ENCODE data around the gene KRT73.

The KRT73 gene

GRCh38 chr12:52568111-52568510, 50.2 kb downstream of the KRT73 start:
- DNase-seq (ENCODE audit: low read depth, low spot score), result no peak

DNA sequence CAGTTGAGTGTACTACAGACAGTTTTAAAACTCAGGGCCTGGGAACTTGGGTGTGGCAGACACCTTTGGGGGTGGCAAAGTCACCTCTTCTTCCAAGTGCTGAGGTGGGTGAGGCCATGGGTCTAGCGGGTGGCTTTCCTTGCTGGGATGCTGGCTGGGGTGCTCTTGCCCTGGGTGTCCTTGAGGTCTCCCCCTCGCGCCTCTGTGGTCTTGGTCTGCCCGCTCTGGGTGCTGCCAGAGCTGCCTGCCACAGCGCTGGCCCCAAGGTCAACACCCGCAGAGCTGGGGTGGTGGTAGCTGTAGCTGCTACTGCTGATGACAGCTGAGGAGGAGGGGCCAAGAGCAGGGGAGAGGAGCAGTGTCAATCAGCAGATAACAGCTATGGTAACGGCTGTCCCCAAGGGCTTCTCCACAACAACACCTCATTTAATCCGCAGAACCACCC, 51.5 kb downstream of the KRT73 start:
- no peak for DNase-seq (ENCODE audit: low read depth, low spot score)

GRCh38 chr12:52564582-52564981, 53.8 kb downstream of the KRT73 start:
- no peak for DNase-seq (ENCODE audit: low read depth, low spot score)

DNA sequence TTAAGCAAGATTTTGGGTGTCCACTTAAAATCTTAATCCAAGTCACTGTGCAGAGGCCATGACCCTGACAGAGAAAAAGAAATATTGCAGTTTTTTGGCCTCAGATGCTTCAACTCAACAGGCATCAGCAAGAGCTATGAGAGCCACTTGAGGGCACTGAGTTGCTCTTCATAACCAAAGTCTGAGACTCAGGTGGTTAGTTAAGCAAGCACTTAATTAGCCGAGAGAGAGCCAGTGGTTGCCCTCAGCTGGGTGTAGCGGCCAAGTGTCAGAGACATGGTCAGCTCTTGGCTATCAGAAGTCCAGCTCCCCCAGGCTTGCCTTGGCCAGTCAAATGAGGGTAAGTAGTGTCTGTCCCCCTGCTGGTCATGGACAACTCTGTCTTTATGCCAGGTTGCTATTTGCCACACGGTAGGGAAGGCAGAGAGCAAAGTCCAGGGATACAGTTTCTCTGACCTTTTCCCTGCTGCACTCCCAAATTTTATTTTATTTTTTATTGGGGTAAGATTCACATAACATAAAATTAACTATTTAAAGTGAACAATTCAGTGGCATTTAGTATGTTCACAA, 56.4 kb downstream of the KRT73 start:
- DNase-seq (ENCODE audit: low read depth, low spot score), result no peak

GRCh38 chr12:52559979-52560378, 58.4 kb downstream of the KRT73 start:
- DNase-seq (ENCODE audit: low read depth, low spot score), result no peak

DNA sequence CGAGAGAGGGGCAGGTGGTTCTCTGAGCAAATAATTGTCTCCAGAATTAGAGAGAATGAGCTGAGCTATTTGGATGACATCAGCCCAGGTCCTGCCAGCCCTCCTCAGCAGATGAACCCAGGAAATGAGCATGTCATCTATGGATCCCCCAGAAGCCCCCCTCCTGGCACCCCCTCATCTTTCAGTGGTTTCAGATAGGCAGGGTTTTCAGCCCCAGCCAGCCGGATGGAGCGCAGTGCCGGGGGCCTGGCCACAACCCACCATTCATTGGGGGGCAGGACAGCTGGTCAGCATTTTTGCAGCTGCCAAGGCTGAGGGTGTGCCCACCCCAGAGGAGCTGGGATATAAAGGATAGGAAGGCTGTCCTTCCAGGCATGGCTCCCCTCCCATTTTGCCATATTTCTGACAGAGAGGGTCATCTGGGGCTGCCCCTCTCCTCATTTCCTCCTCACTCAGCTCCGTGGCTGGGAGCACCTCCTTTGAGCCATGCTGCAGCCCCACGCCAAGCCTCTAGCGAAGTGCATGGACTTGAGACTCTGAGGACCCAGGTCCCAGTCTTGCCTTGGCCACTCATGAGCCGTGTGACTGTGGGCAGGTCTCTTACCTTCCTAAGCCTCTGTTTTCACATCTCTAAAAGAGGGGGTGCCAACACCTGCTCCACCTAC, 59.4 kb downstream of the KRT73 start:
- DNase-seq (ENCODE audit: low read depth, low spot score), result no peak
